GM21723 (cell line): ENCODE results near the gene SERP2.
A peak's percentile ranks its signal among the peaks of the same experiment; 100 is the strongest.

ENCODE experiments used
- ATAC-seq: cut with Tn5 transposase; IDR thresholded peaks from one replicate; pipeline ENCODE4 v1.9.1; 2021; ENCODE audit warnings: mild to moderate bottlenecking, moderate library complexity; ENCODE audit not compliant: unreplicated experiment

SERP2 gene

GRCh38 chr13:44433863-44434765, 60.5 kb downstream of the SERP2 start:
- no peak for ATAC-seq

GRCh38 chr13:44434766-44435141, 61.1 kb downstream of the SERP2 start:
- no peak for ATAC-seq

DNA sequence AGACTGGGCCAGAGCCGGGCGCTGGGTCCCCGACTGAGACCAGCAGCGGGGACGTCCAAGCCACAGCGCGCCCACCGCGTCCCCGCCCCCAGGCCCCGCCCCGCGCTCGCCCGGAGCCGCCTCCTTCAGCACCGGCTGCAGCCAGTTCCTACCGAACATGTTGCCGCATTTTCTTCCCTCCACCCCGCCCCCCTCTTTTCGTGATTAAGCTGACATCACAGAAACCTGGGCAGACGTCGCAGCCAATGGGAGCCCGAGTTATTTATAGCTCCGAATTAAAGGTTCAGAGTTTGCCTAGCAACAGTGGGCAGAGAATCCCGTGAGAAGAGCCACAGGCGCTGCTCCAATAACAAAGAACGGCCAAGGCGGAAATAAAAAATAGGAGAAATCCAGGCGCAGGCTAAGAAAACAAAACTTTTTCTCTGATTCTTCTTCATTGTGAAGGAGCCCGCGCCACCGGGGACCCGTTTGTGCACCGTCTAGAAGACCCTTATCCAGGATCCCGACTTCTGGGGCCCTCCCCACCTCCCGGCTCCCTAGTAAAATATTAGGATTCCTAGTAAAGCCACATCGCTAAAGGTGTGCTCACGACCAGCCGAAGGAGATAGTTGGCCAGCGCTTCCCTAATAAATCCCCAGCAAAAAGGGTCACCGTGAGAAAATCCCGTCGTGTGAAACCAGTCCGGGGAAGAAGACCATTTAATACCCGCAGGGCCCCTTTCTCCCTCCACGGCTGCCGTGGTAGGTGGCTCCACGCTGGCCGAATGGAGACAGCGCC, 61.7 kb downstream of the SERP2 start:
- ATAC-seq, result peak; percentile 60

DNA sequence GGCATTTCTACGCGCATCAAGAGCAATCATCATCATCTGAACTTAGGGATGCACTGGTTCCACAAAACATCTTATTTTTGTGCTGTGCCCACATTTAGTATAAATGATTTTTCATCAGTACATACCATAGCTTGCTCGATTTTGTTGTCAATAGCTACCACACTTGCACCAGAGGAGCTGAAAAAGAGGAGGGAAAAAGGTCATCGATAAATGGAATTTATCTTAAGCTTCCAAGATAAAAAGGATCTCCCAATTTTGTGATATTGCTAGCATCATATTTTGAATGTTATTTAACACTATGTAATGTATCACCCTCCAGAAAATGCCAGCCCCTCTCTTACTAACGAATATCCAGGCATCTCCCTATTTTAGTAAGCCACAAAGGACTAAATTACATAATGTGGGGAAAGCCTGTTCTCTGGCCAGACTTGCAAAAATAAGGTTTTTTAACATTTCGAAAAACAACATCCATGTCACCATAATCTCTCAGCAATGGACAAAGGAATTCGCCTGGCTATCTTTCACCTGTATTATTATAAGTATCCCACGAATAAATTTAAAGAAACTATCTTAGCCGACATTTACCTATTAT, 62.4 kb downstream of the SERP2 start:
- ATAC-seq, result no peak

DNA sequence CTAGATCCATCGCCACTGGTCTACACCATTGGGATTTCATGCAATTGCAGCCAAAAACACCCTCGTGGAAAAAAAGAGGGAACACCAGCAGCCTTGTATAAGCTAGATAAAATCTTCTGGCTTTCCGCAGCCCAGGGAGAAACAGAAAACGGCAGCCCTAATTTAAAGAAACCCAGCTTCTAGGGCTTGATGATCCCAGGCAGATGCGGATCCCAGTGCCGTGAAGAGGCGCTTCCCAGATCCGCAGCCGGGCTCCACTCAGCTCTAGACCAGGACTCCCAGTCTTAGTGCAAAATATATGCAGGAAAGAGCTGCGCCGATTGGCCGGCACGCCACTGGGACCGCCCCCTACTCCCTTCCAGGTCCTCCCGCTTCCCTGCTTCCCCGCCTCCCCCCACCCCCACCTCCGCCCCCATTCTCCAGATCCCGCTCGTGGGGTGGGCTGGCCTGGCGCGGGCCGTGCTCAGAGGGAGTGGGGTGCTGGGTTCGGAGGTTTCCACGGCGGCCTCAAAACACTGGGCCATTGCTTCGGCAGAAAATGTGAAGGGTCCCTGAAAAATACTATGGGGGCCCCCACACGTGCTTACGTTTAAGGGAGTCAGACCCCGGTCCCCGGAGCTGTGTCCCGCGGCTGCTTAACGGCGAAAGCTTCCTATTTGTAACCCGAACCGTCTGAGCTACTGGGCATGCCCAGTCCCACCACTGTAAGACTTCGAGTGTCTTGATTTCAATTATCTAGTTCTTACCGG, 63.1 kb downstream of the SERP2 start:
- ATAC-seq, result no peak

- no peak for ATAC-seq
These were observed 64.0 kb downstream of the SERP2 start for GRCh38 chr13:44437356-44438233.

DNA sequence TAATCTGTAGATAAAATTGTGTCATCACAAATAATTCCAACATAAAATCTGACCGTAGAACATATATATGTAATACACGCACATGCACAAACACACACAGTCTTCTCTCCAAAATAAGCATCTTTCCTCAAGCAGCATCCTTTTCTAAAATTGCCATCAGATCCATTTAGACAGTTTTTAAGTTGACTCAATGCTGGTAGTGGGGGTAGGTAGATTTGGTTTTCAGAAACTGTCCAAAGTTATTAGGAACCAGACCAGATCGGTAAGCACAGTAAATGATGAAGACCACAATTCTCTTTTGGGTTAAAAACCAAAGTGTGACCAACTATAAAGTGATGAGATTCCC, 64.6 kb downstream of the SERP2 start:
- no peak for ATAC-seq

DNA sequence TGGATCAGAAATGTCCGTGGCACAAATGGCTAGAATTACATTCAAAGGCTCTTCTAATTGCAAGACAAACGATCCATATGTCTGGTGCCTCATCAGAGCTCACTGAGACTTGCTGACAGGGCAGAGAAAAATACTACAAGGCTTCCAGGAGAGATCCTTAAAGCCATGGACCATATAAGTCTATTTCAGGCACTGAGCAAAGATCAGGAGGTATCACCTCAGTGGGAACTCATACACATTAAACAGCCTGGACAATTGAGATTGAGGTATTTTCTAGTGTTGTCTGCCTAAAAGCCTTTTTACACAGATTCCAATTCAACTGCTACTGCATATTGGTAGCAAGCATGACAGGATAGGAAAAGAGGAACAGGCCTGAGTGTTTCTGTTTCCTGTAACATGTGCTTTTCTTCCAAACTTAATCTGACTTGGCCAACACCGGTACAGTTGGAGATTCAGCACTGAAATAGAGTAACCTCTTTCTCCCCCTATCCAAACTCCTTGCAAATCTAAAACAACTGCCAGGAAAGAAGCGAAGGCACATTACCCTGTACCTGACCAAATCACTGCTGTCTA, 65.9 kb downstream of the SERP2 start:
- no peak for ATAC-seq

DNA sequence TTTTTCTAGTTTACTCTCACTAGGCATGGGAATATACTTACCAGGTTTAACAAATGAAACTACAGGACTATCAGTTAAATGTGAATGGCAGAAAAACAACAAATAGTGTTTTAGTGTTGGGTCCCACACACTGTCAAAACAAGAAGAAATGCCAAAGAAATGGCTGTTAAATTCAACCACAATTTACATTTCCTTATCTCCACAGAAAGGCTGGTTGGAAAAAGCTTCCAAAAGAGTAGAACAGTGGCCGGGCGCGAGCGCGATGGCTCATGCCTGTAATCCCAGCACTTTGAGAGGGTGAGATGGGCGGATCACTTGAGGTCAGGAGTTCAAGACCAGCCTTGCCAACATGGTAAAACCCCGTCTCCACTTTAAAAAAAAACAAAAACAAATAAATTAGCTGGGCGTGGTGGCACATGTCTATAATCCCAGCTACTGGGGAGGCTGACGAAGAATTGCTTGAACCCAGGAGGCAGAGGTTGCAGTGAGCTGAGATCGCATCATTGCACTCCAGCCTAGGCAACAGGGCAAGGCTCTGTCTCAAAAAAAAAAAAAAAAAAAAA, 66.5 kb downstream of the SERP2 start:
- no peak for ATAC-seq
